ENCODE results near the gene RBM47. TPM values are rescaled to one million over a fixed set of nuclear protein-coding genes. Genes with fewer than 3 reads are reported as not detected.
A peak's percentile ranks its signal among the peaks of the same experiment; 100 is the strongest.

RBM47 gene
- total and polyA plus RNA-seq, 9 of the 15 experiments (the other 6 are each of a cell fraction or from before 2014, with no cell fraction given), result 1.4 to 6.4 (median 3.3) TPM

DNA sequence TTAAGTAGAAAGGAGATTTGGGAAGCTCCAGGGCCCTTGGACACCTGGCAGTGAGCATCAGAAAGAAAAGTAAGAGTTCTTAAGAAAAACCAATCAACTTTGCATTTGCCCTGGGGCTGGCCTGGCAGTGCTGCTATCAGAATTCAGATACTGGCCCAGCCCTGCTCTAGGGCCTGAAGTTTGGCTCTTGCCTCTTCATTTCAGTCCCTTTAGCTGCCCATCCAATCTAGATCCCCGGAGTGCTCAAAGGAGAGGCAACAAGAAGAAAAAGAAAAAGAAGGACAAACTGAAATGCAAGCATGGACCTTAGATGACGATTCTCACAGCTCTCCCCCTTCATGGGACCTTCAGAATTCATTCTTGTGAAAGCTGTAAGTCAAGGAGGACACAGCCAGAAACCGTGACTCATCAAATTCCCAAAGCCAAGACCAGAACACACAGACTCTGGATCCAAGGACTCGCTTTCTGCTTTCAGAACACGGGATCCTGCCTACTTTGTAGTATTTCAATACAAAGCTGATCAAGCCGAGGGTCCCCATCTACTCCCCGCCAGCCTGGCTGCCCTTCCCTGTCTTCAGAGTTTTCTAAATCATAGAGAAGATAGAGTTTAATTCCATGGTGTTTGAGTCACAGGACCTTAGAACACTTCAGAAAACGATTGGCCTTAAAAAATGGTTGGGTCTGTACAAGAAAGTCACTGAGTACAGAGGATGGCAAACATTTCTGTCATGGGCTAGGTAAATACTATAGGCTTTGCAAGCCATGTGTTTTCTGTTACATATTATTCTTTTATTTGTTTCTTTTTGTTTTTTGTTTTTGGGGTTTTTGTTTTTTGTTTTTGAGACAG lies 103.7 kb downstream of the RBM47 start:
- Histone ChIP-seq H3K9ac (ENCODE audit: insufficient read depth in 1 of 2, low read depth in 2 of 2, low read length in 2 of 2) (peak overlapping the region; percentile 45 to 75; a peak in 3 of 4 replicates), H3K27me3 (ENCODE audit: control insufficient read depth in 2 of 2, insufficient read depth in 2 of 2, low read length in 2 of 2) (no peaks in the 10 kb centered on the region), H3K27ac (ENCODE audit: extremely low read depth, low read depth, low read length) (peak overlapping the region; percentile 85), H3K4me2 (ENCODE audit: insufficient read depth, low read length) (peak overlapping the region; percentile 73), H3K36me3 (ENCODE audit: control insufficient read depth, insufficient read depth, low read length) (no peaks in the 10 kb centered on the region), H3K4me1 (replicated peaks in 1 of 2; ENCODE audit: control insufficient read depth in 2 of 2, insufficient read depth in 2 of 2, low read length in 2 of 2) (peaks cover 7 to 22% of the 10 kb centered on the region in 2 experiments), H2AFZ (ENCODE audit: low read depth, low read length) (peak overlapping the region; percentile 97), H3K9me1 (ENCODE audit: control insufficient read depth, insufficient read depth, low read length) (no peaks in the 10 kb centered on the region), H3K4me3 (no peak overlapping the region), H4K20me1 (replicated peaks; ENCODE audit: control insufficient read depth, insufficient read depth, low read length) (no peaks in the 10 kb centered on the region), H3K79me2 (ENCODE audit: control insufficient read depth, insufficient read depth, low read length) (no peaks in the 10 kb centered on the region), H3K9me3 (replicated peaks; ENCODE audit: control insufficient read depth, insufficient read depth, low read depth, low read length) (no peaks in the 10 kb centered on the region)
- in situ Hi-C loops (cut with MboI), result no loop called here
- DNase-seq (ENCODE audit: extremely low read depth in 1 of 4, low spot score in 3 of 4) (peak; percentile 44 to 86 (median 54)), ATAC-seq (peak; percentile 87), FAIRE-seq (peak; percentile 82)
- intact Hi-C loops (cut with micrococcal nuclease), result no loop called here
- 7% methylated on average over 8 of the region's 8 CpGs for WGBS (ENCODE audit: insufficient coverage, low coverage, missing lambda C conversion rate)
- BruUV-seq (replicated peaks), result TSS peak; percentile 83
- ChIA-PET CTCF (ENCODE audit: low intra/inter-chr PET ratio) (no interaction called here), POLR2A (interaction anchor here (0.6 to 3.9 kb wide), 6 partner anchors 10 to 453 kb away, joined by 3 to 25 read pairs (median 4); no protein-coding TSS in a partner anchor)
- TF ChIP-seq HNRNPK (IDR thresholded peaks at IDR 0.05; ENCODE audit: low read depth, low read length, poor library complexity, severe bottlenecking), result no peak
- TF ChIP-seq, protein P1, sequence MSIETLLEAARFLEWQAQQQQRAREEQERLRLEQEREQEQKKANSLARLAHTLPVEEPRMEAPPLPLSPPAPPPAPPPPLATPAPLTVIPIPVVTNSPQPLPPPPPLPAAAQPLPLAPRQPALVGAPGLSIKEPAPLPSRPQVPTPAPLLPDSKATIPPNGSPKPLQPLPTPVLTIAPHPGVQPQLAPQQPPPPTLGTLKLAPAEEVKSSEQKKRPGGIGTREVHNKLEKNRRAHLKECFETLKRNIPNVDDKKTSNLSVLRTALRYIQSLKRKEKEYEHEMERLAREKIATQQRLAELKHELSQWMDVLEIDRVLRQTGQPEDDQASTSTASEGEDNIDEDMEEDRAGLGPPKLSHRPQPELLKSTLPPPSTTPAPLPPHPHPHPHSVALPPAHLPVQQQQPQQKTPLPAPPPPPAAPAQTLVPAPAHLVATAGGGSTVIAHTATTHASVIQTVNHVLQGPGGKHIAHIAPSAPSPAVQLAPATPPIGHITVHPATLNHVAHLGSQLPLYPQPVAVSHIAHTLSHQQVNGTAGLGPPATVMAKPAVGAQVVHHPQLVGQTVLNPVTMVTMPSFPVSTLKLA (conservative IDR thresholded peaks at IDR 0.05), result 0 out of 4 replicates have a peak, but pooled peaks of 1 of the 2 experiments have one; percentile 20
- no peak for TF ChIP-seq CEBPG (CRISPR knock-in tag; IDR thresholded peaks at IDR 0.05)
- TF ChIP-seq CEBPG (tag; conservative IDR thresholded peaks at IDR 0.05 in 1 of 2, IDR thresholded peaks at IDR 0.05 in 1 of 2), result no peak
- peak; percentile 95 for TF ChIP-seq NFE2 (IDR thresholded peaks at IDR 0.05; ENCODE audit: low read depth)
- TF ChIP-seq NFIX (CRISPR knock-in tag; IDR thresholded peaks at IDR 0.05; ENCODE audit: low read depth), result no peak
- TF ChIP-seq ZNF644 (tag; IDR thresholded peaks at IDR 0.05; ENCODE audit: low read depth), result no peak
- TF ChIP-seq RBM22 (IDR thresholded peaks at IDR 0.05; ENCODE audit: low read depth, low read length, poor library complexity, severe bottlenecking), result no peak
- TF ChIP-seq ZNF584 (CRISPR knock-in tag; IDR thresholded peaks at IDR 0.05; ENCODE audit: low read depth), result no peak; the same call in 1 of the 2 replicates
- TF ChIP-seq SUPT5H (IDR thresholded peaks at IDR 0.05), result no peak
- 0 out of 2 replicates have a peak, but pooled peaks have one; percentile 5 for TF ChIP-seq CBFA2T3 (IDR thresholded peaks at IDR 0.05)
- TF ChIP-seq, protein P2, sequence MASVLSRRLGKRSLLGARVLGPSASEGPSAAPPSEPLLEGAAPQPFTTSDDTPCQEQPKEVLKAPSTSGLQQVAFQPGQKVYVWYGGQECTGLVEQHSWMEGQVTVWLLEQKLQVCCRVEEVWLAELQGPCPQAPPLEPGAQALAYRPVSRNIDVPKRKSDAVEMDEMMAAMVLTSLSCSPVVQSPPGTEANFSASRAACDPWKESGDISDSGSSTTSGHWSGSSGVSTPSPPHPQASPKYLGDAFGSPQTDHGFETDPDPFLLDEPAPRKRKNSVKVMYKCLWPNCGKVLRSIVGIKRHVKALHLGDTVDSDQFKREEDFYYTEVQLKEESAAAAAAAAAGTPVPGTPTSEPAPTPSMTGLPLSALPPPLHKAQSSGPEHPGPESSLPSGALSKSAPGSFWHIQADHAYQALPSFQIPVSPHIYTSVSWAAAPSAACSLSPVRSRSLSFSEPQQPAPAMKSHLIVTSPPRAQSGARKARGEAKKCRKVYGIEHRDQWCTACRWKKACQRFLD (CRISPR knock-in tag; IDR thresholded peaks at IDR 0.05), result no peak
- no peak for TF ChIP-seq ZNF212 (CRISPR knock-in tag; IDR thresholded peaks at IDR 0.05)
- TF ChIP-seq PHF8 (IDR thresholded peaks at IDR 0.05; ENCODE audit: borderline replicate concordance, low read length), result peak; percentile 25; the same call in 1 of the 2 replicates
- no peak for TF ChIP-seq NCOR1 (IDR thresholded peaks at IDR 0.05)
- no peak for TF ChIP-seq NCOA2 (IDR thresholded peaks at IDR 0.05; ENCODE audit: partially characterized antibody in 2 of 2)
- no peak for TF ChIP-seq ZNF77 (CRISPR knock-in tag; IDR thresholded peaks at IDR 0.05)
- no peak for TF ChIP-seq ZC3H11A (IDR thresholded peaks at IDR 0.05; ENCODE audit: low read depth, low read length)
- no peak for TF ChIP-seq HNRNPLL (IDR thresholded peaks at IDR 0.05; ENCODE audit: low read depth, low read length, poor library complexity, severe bottlenecking)
